GM21526 (cell line): ENCODE measurements around the gene TMEM38A.
"Not testable (repeated sequence)": the region's sequence is repeated elsewhere in the genome, so short reads cannot be mapped to it uniquely, and the experiment has no call there.

ENCODE experiments used
- ATAC-seq: cut with Tn5 transposase; IDR thresholded peaks from one replicate; pipeline ENCODE4 v1.9.1; 2021; ENCODE audit warnings: moderate library complexity; ENCODE audit not compliant: unreplicated experiment, low FRiP score

TMEM38A gene

DNA sequence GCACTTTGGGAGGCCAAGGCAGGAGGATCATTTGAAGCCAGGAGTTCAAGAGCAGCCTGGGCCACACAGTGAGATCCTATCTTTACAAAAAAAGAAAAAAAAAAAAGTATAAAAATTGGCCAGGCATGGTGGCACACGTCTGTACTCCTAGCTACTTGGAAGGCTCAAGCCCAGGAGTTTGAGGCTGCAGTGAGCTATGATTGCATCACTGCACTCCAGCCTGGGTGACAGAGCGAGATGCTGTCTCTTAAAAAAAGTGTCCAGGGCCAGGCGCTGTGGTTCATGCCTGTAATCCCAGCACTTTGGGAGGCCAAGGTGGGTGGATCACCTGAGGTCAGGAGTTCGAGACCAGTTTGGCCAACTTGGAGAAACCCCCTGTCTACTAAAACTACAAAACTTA, 12.9 kb downstream of the TMEM38A start:
- not testable (repeated sequence) for ATAC-seq

DNA sequence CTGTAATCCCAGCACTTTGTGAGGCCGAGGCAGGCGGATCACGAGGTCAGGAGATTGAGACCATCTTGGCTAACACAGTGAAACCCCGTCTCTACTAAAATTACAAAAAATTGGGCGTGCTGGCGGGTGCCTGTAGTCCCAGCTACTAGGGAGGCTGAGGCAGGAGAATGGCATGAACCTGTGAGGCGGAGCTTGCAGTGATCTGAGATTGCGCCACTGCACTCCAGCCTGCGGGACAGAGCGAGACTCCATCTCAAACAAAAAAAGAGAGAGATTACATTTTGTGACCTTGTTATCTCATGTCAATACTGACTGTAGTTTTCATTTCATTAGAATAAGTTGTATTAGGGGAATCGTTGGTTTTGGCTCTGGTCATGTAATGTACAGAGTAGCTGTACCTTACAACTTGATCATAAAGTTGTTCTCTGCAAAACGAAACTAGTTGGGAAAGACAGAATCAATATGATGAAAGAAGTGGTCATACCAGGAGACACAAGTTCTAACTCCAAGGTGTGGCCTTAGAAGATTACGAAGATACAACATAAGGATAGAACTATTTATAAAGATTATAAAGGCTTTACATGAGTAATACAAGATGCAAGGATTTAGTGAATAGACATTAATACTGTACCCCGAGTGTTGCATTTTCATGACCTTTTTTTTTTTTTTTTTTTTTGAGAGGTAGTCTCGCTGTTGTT, 15.3 kb downstream of the TMEM38A start:
- no peak for ATAC-seq

DNA sequence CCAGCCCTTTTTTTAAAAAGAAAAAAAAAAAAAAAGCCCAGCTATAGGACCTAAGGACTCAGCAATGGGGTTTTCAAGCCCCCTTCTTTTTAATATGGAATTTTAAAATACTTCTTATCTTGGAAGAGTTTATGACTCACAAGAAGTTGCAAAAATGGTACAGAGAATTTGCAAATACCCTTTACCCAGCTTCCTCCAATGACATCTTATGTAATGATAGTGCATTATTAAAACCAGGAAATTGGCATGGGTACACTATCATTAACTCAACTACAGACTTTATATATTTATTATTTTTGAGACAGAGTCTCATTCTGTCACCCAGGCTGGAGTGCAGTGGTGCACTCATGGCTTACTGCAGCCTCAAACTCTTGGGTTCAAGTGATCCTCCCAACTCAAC, 16.1 kb downstream of the TMEM38A start:
- no peak for ATAC-seq

DNA sequence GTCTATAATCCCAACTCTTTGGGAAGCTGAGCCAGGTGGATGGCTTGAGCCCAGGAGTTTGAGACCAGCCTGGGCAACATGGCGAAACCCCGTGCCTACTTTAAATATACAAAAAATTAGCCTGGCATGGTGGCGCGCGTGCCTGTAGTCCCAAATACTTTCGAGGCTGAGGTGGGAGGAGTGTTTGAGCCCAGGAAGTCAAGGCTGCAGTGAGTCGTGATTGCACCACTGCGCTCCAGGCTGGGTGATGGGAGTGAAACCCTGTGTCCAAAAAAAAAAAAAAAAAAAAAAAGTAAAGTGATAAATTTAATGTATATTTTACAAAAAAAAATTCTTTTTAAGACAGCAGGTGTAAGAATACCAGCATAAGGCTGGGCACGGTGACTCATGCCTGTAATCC, 17.6 kb downstream of the TMEM38A start:
- no peak for ATAC-seq

DNA sequence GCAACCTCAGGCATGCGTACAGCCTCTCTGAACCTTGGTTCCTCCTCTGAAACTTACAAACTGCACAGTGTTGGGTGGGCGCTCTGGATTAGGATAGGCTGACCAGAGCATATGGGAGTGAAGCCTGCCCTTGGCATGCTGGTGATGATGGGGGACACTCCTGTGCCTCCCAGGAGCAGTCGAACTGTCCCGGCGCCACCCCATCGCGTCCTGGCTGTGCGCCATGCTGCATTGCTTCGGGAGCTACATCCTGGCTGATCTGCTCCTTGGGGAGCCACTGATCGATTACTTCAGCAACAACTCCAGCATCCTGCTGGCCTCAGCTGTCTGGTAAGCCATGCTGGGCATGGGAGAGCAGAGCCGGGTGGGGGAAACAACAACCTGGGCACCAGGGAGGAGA, 18.9 kb downstream of the TMEM38A start:
- ATAC-seq, result no peak

DNA sequence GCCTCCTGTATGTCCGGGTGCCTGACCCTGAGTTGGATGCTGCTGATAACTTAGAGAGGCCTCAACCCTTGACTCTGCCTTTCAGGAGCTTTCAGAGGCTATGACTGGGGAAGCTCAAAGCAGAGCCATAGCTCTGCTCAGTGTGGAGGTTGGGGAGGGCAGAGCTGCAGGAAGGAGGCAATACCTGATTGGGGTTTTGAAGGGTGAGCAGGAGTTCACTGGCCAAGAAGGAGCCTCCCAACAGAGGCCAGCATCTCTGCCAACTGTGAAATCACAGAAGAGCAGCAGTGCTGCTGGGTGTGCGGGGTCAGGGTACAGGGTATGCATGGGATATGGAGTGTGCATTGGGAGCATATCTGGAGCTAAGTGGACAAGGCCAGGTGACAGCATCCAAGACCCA, 21.6 kb downstream of the TMEM38A start:
- ATAC-seq, result no peak

DNA sequence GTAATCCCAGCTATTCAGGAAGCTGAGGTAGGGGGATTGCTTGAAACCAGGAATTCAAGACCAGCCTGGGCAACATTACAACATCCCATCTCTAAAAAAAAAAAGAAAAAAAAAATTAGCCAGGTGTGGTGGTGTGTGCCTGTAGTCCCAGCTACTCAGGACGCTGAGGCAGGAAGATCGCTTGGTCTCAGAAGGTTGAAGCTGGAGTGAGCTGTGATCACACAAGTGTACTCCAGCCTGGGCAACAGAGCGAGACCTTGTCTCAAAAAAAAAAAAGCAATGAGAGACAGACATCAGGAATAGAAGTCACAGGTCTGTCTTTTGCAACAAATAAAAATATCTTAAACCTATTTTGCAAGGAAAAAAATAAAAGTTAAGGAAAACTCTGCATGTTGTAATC, 23.3 kb downstream of the TMEM38A start:
- ATAC-seq, result no peak

DNA sequence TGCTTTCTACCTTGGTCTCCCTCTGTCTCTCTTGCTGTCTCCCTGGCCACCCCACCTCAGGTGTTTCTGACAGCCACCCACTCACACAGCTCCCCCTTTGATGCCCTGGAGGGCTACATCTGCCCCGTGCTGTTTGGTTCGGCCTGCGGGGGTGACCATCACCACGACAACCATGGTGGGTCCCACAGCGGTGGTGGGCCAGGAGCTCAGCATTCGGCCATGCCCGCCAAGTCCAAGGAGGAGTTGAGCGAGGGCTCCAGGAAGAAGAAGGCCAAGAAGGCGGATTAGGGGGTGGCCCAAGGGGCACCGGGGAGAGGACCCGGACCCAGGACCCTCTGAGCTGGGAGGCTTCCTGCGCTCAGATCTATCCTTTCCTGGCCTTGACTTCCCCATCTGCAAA, 27.1 kb downstream of the TMEM38A start:
- no peak for ATAC-seq

DNA sequence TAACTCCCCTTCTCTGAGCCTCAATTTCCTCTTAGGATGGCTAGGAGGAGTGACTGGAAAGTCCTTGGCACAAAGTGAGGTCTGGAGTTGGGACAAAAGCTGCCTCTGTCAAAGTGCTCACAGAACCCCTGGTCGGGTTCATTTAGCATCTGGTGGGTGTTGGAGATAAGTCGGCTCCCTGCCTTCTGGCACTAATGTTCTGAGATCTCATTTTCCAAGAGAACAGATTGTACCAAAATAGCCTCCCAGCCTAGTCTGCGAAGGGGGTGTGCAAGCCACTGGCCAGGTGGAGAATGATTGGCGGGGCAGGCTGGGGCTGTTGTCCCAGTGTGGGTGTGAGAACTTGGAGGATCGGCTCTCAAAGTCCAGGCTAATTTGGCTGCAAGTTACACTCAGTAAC, 38.0 kb downstream of the TMEM38A start:
- no peak for ATAC-seq

DNA sequence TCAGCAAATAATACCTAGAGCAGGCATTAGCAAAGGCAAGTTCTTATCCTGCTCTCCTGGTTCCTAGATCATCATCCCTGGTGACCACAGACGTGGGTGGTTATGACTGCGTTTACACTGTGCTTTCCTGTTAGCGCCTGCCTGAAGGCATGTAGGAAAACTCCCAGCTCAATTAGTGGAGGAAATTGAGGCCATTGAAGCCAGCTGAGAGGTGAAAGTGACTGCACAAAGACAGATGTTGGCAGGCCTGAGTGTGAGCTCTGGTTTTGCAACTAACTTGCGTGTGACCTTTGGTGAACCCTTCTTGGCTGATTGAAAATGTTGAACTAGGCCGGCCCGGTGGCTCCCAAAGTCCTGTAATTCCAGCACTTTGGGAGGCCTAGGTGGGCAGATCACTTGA, 41.2 kb downstream of the TMEM38A start:
- no peak for ATAC-seq

DNA sequence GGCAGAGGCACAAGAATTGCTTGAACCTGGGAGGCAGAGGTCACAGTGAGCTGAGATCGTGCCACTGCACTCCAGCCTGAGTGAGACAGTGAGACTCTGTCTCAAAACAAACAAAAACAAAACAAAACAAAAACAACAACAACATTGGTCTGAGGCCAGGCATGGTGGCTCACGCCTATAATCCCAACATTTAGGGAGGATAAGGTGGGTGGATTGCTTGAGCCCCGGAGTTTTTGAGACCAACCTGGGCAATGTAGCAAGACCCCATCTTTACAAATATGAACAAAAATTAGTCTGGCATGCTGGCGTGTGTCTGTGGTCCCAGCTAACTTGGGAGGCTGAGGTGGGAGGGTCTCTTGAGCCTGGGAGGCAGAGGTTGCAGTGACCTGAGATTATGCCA, 42.7 kb downstream of the TMEM38A start:
- no peak for ATAC-seq

DNA sequence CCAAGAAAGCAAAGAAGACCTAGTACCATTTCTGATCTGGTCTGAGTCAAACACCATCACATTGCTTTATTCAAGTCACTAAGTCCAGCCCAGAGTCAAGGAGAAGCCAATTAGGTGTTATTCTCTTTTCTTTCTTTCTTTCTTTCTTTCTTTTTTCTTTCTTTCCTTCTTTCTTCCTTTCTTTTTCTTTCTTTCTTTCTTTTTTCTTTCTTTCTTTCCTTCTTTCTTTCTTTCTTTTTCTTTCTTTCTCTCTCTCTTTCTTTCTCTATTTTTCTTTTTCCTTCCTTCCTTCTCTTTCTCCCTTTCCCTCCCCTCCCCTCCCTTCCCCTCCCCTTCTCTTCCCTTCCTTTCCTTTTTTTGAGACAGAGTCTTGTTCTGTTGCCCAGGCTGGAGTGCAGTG, 49.9 kb downstream of the TMEM38A start:
- not testable (repeated sequence) for ATAC-seq

DNA sequence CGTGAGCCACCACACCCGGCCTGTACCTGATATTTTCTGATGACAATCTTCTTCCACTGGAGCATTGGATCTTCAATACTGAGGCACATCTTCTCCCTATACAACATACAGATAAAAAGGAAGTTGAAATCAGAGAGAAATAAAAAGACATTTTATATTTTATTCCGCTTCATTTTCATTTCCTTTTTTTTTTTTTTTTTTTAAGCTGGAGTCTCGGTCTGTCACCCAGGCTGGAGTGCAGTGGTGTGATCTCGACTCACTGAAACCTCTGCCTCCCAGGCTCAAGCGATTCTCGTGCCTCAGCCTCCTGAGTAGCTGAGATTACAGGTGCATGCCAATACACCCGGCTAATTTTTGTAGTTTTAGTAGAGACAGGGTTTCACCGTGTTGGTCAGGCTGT, 51.4 kb downstream of the TMEM38A start:
- not testable (repeated sequence) for ATAC-seq

DNA sequence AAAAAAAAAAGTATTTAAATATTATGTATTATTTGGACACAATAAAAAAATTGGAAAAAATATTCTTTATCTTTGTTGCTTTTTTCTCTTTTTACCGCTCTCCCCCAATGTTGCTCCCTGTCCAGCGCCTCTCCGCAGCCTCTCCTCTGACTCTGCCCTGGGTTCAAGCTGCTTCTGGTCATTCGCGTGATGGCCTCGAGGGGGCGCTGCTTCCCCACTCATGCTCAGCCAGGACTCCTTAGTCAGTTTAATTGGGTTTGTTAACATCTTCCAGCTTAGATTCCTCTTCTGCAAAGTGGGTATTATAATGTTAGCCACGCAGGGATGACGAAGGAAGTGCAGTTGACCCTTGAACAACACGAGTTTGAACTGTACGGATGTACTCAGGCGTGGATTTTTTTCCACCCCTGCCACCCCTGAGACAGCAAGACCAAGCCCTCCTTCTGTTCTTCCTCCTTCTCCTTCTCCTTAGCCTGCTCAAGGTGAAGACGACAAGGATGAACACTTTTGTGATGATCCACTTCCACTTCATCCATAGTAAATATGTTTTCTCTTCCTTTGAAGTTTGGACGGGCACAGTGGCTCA, 53.9 kb downstream of the TMEM38A start:
- no peak for ATAC-seq

DNA sequence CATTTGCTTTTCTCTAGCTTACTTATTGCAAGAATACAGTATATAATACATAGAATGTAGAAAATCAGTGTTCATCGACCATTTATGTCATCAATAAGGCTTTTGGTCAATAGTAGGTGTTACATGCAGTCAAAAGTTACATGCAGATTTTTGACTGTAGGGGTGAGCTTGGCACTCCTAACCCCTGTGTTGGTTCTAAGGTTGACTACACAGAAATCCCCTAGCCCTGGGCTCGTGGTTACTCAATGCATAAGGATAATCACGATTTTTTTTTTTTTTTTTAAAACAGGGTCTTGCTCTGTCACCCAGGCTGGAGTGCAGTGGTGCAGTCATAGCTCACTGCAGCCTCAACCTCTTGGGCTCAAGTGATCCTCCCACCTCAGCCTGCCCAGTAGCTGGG, 54.7 kb downstream of the TMEM38A start:
- no peak for ATAC-seq

DNA sequence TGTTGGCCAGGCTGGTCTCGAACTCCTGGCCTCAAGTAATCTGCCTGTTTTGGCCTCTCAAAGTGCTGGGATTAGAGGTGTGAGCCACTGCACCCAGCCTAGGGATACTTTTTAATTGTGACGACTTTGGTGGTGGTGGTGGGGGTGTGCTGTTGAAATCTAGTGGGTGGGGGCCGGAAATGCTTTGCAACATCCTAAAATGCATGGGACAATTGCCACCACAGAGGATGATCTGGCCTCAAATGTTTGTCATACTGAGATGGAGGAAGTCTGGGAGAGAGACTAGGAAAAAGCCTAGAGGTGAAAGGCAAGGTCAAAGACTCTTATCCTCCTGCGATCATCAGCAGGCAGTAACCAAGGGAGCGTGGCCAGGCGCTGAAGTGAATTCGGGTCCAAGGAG, 60.1 kb downstream of the TMEM38A start:
- ATAC-seq, result no peak

DNA sequence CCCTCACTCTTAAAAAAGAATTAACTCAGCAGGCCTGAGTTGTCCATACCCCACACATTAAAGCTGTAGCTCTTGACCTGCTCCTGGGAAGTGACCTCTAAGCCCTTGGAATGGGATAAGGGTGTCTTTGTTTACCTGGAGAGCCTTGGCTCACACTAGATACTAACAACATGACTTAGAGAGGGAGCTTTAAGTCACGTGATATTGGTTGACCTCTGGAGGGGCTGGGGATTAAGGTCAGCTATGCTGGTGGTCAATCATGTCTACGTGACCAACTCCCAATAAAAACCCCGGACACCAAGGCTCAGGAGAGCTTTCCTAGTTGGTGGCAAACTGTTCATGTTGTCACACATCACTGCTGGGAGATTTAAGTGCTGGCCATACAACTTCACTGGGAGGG, 61.7 kb downstream of the TMEM38A start:
- ATAC-seq, result no peak

DNA sequence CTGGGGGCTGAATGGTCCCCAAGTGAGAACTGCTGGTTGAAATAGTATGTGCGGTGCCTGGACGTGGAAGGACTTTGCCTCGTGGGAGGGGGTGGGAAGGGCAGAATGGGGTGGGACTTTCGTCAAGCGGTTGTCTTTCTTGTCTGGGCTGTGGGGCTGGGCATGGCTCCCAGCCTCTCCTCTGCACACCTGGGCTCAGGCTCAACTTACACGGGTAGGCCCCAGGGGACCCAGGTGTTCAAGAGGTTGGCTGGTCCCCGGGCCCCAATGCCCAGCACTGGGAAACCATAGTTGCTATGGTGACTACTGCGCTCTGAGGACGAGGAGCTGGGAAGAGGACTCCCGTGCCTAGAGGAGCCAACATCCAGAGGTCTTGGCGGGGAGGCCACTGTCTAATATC, 66.0 kb downstream of the TMEM38A start:
- ATAC-seq, result no peak

DNA sequence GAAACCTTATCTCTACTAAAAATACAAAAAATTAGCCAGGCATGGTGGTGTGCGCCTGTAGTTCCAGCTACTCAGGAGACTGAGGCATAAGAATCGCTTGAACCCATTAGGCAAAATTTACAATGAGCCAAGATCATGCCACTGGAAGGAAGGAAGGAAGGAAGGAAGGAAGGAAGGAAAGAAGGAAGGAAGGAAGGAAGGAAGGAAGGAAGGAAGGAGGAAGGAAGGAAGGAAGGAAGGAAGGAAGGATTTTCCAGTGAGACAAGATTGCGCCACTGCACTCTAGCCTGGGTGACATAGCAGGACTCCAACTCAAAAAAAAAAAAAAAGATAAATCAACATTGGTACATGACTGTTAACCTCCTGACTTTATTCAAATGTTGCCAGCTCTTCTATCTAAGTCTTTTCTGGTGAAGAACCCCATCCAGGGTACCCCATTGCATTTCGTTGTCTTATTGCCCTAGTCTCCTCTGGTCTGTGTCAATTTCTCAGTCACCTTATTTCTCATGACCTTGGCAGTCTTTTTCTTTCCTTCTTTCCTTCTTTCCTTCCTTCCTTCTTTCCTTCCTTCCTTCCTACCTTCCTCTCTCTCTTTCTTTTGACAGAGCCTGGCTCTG, 74.8 kb downstream of the TMEM38A start:
- not testable (repeated sequence) for ATAC-seq

DNA sequence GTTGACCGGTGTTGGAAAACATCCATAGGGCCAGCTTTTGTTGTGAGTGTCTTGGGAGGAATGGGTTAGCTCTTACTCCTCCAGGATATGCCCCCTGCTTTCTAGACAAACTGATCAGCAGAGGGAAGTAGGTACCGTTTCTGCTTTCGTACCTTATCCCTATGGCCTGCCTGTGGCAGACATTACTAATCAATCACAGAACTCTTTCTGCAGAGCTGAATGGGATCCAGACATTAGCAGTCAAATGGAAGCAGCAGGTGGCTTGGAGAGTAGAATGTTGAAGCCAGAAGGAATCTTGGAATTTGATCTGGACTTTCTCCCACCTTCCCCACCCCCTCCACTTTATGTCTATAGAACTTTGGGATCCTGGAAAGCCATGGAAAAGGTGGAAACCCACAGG, 75.8 kb downstream of the TMEM38A start:
- no peak for ATAC-seq

DNA sequence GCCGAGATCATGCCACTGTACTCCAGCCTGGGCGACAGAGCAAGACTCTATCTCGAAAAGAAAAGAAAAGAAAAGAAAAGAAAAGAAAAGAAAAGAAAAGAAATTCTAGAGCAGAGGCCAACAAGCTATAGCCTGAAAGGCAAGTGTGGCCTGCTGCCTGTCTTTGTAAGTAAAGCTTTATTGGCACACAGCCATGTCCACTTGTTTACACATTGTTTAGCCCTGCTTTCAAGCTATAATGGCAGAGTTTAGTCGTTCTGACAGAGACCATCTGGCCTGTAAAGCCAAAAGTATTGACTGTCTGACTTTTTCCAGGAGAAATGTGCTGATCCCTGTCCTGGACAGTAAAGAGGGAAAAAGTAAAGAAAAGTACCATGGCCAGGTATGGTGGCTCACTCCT, 77.0 kb downstream of the TMEM38A start:
- no peak for ATAC-seq

DNA sequence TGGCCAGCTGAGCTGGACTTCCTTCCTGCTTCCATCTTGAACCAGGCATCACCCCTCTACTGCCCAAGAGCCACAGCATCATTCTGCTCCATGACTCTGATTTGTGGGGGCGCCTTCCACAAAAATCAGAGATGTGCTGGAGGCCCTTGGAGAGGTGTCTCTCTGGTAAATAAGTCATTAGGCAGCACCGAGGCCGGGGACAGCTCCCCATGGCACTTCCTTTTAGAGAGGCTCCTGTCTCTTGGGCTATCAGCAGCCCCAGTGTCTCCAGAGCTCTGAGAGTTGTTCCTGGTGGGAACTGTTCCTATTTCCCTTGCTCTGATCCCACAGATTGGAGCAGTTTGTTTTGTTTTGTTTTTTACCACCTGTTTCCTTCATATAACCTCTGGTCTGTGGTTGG, 78.6 kb downstream of the TMEM38A start:
- ATAC-seq, result no peak
